Hematopoietic multipotent progenitor cell (in vitro differentiated cells): Measurements from ENCODE around the gene APOC4. TPM values are rescaled to one million over a fixed set of nuclear protein-coding genes. Genes with fewer than 3 reads are reported as not detected.
"Not testable (repeated sequence)": the region's sequence is repeated elsewhere in the genome, so short reads cannot be mapped to it uniquely, and the experiment has no call there.

Experiments
- DNase-seq, 3 donors: peaks; one replicate each; pipeline ENCODE4 v3.0.0-alpha.2; 2011 to 2015; ENCODE audit warnings: low read depth in 2 of 3, low spot score in 2 of 3
- total RNA-seq: library from RNA; depleted of rRNA; stranded (reverse); fragments of >200 nt; gene quantifications from one replicate; pipeline ENCODE4 v1.2.3, GENCODE V29; 2012

Gene APOC4, protein sequence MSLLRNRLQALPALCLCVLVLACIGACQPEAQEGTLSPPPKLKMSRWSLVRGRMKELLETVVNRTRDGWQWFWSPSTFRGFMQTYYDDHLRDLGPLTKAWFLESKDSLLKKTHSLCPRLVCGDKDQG
- not detected for total RNA-seq

DNA sequence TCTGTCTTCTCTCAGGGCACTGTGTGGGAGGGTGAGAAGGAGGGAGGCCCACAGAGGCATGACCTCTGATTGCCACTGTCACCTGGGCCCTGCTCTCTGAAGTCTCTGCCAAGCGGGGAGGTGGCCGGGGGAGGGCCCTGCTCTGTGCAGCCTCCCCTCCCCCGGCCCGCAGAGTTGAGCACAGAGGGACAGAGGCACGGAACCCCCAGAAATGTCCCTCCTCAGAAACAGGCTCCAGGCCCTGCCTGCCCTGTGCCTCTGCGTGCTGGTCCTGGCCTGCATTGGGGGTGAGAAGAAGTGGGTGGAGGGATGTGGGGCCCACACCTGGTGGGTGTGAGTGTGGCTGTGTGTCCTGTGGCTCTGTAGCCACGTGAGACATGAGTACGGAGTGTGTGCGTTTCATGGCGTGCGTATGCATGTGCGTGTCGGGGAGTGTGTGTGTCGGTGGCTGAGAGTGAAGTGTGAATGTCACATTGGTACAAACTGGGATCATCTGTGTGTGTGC is at the start of gene APOC4:
Gene APOC4, plus strand, starts transcription at position 171 of the 505 bp plus-strand sequence. Its CDS starts 41 bp downstream, at position 212.
- no peak for DNase-seq

DNA sequence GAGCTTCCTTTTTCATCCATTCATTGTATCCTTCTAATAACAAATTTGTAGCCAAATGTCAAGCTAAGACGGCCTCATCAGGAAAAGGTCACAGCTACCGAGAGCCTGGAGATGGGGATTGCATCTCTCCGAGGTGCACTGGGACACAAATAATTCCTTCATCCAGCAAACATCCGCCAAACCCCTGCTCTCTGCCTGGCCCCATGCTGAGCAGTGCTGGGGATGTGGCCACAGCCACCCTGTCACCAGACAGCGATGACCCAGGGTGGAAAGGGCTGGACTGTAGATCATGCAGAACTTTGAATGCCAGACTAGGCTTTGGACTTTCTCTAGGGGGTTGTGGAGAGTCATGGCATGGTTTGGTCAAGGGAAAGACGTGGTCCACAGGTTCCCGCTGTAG is 49.1 kb upstream of the APOC4 start:
- no peak for DNase-seq

DNA sequence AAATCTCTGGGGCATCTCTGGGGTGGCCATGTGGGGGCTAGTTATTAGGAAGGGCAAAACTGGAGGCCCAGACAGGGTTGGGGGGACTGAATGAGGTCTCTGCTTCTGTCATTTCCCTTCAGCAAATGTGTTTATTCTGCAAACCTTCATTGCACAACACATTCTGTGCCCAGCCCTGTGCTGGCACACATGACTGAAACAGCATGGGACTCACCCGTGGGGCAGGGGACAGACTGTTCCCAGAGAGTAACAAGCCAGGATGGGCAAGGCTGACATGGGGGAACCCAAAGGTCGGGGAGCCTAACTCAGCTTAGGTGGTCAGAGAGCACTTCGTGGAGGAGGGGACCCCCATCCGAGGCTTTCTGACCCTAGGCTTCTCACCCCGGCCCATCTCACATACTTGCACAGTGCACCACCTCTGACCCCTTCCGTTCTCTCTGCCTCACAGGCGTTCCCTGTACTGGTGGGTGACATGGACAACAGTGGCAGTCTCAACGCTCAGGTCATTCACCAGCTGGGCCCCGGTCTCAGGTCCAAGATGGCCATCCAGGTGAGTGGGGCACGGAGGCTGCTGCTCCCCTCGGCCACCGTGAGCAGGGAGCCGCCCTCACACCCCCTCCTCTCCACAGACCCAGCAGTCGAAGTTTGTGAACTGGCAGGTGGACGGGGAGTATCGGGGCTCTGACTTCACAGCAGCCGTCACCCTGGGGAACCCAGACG is 48.5 kb upstream of the APOC4 start:
- no peak for DNase-seq

DNA sequence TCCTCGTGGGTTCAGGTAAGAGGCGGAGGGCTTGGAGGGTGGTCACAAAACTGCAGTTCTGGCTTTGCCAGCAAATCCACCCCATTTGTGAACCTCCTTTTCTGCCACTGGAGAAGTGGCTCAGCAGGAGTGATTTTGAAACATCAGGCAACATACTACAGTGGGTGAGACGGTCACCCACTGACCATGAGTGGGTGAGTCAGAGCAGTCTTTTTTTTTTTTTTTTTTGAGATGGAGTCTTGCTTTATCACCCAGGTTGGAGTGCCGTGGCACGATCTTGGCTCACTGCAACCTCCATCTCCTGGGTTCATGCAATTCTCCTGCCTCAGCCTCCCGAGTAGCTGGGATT is 48.0 kb upstream of the APOC4 start:
- DNase-seq = no peak

DNA sequence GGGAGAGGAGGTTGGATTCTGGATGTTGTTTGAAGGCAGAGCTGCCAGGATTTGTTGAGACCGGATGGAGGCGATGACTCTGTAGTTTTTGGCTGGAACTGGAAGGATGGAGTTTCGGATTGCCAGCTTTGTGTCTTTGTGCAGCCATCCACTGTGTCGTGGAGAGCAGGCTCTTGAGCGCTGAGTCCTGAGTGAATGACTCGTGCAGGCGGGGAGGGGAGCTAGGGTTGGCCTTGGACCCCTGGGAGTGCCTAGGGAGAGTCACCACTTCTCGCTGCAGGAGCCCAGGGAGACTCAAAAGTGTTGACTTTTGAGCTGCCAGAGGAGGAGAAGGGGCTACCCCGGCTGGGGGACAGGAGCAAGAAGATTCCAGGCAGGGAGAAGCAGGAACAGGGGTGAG is 47.1 kb upstream of the APOC4 start:
- no peak for DNase-seq

DNA sequence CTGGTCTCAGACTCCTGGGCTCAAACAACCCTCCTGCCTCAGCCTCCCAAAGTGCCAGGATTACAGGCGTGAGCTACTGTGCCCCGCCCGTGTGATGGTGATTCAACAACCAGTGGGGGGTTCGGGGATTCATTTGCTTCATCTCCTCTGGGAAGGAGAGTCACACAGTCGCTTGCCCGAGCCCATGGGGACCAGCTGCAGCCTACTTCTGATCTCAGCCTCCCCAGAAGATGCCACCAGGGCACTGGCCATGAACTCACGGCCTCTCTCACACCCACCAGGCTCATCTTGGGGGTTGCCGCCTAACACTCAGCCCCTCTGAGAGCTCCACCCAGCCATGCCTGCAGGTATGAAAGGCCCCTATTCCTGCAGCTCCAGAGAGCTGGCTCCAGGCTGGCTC is 44.2 kb upstream of the APOC4 start:
- no peak for DNase-seq

DNA sequence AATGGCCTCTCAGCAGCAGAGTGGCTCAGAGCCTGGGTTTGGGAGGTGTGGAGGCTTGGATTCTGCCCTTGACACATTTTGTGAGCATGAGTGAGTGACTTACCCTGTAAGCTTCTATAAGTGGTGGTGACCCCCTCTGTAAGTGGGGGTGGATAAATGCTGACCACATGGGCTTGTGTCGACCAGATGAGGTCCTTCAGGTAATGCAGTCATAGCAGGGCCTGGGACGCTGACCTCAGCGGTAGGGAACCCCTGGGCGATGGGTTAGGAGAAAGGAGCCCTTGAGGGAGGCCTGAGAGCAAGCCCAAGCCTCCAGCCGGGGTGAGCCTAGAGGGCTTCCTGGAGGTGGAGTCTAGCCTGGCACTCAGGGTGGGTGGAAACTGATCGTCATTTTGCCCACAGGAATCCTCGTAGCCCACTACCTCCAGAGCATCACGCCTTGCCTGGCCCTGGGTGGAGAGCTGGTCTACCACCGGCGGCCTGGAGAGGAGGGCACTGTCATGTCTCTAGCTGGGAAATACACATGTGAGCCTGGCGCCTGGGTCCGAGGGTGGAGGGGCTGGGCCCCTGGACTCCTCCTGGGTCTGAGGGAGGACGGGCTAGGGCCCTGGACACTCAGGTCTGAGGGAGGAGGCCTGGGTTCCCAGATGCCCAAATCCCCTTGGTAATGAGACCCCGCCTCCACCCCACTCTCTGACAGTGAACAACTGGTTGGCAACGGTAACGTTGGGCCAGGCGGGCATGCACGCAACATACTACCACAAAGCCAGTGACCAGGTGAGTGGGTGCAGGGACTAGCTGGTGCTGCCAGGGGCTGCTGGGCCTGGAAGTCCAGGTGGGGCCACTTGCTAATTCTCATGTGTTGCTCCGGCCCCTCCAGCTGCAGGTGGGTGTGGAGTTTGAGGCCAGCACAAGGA is 41.5 kb upstream of the APOC4 start:
- DNase-seq = no peak

DNA sequence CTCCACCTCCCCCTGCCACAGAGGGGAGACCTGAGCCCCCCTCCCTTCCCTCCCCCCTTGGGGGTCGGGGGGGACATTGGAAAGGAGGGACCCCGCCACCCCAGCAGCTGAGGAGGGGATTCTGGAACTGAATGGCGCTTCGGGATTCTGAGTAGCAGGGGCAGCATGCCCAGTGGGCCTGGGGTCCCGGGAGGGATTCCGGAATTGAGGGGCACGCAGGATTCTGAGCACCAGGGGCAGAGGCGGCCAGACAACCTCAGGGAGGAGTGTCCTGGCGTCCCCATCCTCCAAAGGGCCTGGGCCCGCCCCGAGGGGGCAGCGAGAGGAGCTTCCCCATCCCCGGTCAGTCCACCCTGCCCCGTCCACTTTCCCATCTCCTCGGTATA is 38.8 kb upstream of the APOC4 start:
- DNase-seq = no peak

DNA sequence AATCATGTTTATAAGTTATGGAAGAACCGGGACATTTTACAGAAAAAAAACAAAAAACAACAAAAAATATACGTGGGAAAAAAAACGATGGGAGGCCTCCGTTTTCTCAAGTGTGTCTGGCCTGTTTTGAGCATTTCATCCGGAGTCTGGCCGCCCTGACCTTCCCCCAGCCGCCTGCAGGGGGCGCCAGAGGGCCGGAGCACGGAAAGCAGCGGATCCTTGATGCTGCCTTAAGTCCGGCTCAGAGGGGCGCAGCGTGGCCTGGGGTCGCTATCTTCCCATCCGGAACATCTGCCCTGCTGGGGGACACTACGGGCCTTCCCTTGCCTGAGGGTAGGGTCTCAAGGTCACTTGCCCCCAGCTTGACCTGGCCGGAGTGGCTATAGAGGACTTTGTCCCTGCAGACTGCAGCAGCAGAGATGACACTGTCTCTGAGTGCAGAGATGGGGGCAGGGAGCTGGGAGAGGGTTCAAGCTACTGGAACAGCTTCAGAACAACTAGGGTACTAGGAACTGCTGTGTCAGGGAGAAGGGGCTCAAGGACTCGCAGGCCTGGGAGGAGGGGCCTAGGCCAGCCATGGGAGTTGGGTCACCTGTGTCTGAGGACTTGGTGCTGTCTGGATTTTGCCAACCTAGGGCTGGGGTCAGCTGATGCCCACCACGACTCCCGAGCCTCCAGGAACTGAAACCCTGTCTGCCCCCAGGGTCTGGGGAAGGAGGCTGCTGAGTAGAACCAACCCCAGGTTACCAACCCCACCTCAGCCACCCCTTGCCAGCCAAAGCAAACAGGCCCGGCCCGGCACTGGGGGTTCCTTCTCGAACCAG is 38.2 kb upstream of the APOC4 start:
- DNase-seq = peak; percentile 49 to 71 (median 55)

DNA sequence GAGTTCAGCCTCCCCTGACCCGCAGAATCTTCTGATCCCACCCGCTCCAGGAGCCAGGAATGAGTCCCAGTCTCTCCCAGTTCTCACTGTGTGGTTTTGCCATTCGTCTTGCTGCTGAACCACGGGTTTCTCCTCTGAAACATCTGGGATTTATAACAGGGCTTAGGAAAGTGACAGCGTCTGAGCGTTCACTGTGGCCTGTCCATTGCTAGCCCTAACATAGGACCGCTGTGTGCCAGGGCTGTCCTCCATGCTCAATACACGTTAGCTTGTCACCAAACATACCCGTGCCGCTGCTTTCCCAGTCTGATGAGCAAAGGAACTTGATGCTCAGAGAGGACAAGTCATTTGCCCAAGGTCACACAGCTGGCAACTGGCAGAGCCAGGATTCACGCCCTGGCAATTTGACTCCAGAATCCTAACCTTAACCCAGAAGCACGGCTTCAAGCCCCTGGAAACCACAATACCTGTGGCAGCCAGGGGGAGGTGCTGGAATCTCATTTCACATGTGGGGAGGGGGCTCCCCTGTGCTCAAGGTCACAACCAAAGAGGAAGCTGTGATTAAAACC is 37.5 kb upstream of the APOC4 start:
- DNase-seq = no peak

DNA sequence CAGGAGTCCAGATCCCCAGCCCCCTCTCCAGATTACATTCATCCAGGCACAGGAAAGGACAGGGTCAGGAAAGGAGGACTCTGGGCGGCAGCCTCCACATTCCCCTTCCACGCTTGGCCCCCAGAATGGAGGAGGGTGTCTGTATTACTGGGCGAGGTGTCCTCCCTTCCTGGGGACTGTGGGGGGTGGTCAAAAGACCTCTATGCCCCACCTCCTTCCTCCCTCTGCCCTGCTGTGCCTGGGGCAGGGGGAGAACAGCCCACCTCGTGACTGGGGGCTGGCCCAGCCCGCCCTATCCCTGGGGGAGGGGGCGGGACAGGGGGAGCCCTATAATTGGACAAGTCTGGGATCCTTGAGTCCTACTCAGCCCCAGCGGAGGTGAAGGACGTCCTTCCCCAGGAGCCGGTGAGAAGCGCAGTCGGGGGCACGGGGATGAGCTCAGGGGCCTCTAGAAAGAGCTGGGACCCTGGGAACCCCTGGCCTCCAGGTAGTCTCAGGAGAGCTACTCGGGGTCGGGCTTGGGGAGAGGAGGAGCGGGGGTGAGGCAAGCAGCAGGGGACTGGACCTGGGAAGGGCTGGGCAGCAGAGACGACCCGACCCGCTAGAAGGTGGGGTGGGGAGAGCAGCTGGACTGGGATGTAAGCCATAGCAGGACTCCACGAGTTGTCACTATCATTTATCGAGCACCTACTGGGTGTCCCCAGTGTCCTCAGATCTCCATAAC is 36.4 kb upstream of the APOC4 start, which contains the start of gene APOE:
Gene APOE, plus strand, starts transcription at position 360 of the 724 bp plus-strand sequence. CDS start 829 bp downstream, outside the sequence.
- no peak for DNase-seq

DNA sequence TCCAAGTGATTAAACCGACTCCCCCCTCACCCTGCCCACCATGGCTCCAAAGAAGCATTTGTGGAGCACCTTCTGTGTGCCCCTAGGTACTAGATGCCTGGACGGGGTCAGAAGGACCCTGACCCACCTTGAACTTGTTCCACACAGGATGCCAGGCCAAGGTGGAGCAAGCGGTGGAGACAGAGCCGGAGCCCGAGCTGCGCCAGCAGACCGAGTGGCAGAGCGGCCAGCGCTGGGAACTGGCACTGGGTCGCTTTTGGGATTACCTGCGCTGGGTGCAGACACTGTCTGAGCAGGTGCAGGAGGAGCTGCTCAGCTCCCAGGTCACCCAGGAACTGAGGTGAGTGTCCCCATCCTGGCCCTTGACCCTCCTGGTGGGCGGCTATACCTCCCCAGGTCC is 34.4 kb upstream of the APOC4 start:
- DNase-seq = no peak

DNA sequence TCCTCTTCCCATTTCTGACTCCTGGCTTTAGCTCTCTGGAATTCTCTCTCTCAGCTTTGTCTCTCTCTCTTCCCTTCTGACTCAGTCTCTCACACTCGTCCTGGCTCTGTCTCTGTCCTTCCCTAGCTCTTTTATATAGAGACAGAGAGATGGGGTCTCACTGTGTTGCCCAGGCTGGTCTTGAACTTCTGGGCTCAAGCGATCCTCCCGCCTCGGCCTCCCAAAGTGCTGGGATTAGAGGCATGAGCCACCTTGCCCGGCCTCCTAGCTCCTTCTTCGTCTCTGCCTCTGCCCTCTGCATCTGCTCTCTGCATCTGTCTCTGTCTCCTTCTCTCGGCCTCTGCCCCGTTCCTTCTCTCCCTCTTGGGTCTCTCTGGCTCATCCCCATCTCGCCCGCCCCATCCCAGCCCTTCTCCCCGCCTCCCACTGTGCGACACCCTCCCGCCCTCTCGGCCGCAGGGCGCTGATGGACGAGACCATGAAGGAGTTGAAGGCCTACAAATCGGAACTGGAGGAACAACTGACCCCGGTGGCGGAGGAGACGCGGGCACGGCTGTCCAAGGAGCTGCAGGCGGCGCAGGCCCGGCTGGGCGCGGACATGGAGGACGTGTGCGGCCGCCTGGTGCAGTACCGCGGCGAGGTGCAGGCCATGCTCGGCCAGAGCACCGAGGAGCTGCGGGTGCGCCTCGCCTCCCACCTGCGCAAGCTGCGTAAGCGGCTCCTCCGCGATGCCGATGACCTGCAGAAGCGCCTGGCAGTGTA is 33.8 kb upstream of the APOC4 start:
- no peak for DNase-seq

DNA sequence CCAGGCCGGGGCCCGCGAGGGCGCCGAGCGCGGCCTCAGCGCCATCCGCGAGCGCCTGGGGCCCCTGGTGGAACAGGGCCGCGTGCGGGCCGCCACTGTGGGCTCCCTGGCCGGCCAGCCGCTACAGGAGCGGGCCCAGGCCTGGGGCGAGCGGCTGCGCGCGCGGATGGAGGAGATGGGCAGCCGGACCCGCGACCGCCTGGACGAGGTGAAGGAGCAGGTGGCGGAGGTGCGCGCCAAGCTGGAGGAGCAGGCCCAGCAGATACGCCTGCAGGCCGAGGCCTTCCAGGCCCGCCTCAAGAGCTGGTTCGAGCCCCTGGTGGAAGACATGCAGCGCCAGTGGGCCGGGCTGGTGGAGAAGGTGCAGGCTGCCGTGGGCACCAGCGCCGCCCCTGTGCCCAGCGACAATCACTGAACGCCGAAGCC is 33.2 kb upstream of the APOC4 start:
- no peak for DNase-seq

DNA sequence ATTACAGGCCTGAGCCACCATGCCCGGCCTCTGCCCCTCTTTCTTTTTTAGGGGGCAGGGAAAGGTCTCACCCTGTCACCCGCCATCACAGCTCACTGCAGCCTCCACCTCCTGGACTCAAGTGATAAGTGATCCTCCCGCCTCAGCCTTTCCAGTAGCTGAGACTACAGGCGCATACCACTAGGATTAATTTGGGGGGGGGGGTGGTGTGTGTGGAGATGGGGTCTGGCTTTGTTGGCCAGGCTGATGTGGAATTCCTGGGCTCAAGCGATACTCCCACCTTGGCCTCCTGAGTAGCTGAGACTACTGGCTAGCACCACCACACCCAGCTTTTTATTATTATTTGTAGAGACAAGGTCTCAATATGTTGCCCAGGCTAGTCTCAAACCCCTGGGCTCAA is 32.3 kb upstream of the APOC4 start:
- no peak for DNase-seq

DNA sequence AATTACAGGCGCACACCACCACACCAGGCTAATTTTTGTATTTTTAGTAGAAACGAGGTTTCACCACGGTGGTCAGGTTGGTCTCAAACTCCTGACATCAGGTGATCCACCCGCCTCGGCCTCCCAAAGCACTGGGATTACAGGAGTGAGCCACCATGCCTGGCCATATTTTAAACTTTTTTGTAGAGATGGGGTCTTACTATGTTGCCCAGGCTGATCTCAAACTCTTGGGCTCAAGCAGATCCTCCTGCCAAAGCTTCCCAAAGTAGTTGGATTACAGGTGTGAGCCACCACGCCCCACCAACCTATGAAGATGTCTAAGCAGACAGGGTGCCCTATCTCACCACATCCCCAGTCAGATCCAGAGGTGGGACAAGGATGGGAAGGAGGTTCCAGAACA is 30.1 kb upstream of the APOC4 start:
- DNase-seq = not testable (repeated sequence)

DNA sequence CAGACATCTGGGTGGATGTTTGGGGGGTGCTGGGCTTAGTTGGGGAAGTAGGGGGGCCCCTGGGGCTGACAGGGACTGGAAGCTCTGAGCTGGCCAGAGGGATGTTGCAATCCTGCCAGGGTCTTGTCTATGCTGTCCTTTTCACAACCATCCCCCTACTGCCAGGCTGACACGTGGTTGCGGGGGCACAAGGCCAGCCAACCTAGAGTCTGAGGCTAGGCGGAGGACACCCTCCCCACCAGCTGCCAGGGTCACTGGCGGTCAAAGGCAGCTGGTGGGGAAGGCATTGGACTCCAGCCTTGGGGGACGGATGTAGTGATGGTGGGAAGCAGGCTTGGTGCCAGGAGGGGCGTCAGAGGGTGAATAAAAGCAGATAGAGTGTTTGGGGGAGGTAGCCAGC is 29.2 kb upstream of the APOC4 start:
- no peak for DNase-seq

DNA sequence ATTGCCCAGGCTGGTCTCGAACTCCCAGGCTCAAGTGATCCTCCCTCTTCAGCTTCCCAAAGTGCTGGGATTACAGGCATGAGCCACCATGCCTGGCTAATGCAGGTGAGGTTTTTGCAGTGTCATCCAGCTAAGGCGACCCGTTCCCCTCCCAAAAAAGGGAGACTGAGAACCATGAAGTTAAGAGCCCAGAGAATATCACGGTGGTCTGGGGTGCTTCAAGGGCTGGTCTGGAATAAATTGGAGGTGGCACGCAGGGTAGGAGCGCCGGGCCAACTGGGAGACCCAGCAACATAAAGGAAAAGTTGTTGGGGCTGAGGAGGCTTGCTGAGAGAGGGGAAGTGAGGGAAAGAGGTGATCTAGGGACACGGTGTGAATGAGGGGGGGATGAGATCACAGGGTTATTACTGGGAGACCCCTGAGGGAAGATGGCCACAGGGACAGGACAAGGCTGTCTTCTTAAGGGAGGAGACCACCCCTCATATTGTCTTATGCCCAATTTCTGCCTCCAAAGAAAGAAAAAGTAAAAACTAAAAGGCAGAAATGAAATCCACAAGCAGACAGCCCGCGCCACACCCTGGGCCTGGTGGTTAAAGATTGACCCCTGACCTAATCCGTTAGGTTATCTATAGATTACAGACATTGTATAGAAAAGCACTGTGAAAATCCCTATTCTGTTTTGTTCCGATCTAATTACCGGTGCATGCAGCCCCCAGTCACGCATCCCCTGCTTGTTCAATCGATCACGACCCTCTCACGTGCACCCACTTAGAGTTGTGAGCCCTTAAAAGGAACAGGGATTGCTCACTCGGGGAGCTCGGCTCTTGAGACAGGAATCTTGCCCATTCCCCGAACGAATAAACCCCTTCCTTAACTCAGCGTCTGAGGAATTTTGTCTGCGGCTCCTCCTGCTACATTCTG is 28.3 kb upstream of the APOC4 start:
- not testable (repeated sequence) for DNase-seq
